Stimulated activated naive CD8-positive, alpha-beta T cell treated with anti-CD3 and anti-CD28 coated beads, Interleukin-15, Interleukin-2, amounts not matched to agents 100 ng/mL and 50 ng/mL, for 24 hours (primary cell): ENCODE measurements around the gene GRP.

Experiments
- H3K27ac Mint-ChIP-seq: one replicate; pipeline ENCODE4 v1.8.0; 2021; ENCODE audit warnings: mild to moderate bottlenecking, mixed read lengths
- H3K27me3 Mint-ChIP-seq: one replicate; pipeline ENCODE4 v1.8.0; 2021; ENCODE audit warnings: mixed read lengths
- H3K36me3 Mint-ChIP-seq: one replicate; pipeline ENCODE4 v1.8.0; 2021; ENCODE audit warnings: low read depth, mixed read lengths
- H3K4me1 Mint-ChIP-seq: one replicate; pipeline ENCODE4 v1.8.0; 2021; ENCODE audit warnings: low read depth, mixed read lengths
- H3K4me3 Mint-ChIP-seq: one replicate; pipeline ENCODE4 v1.8.0; 2021; ENCODE audit warnings: mild to moderate bottlenecking, mixed read lengths
- H3K9me3 Mint-ChIP-seq: one replicate; pipeline ENCODE4 v1.8.0; 2021; ENCODE audit warnings: mixed read lengths

The GRP gene

GRCh38 chr18:59219672-59220163 is at the start of gene GRP:
Gene GRP, plus strand, starts transcription at chr18:59220158. Its CDS starts 108 bp downstream, at chr18:59220266.
- Mint-ChIP-seq H3K4me3 (no peak within 1 kb of the TSS), H3K27ac (no peak within 1 kb of the TSS)

GRCh38 chr18:59172664-59173249 is 47.2 kb upstream of the GRP start:
- no peak overlapping the region for H3K4me3 Mint-ChIP-seq
- H3K36me3 Mint-ChIP-seq: peaks cover 9% of the 10 kb centered on the region
- H3K4me1 Mint-ChIP-seq: no peaks in the 10 kb centered on the region
- H3K27ac Mint-ChIP-seq: no peak overlapping the region
- peaks cover 37% of the 10 kb centered on the region for H3K9me3 Mint-ChIP-seq
- peaks cover 15% of the 10 kb centered on the region for H3K27me3 Mint-ChIP-seq

More at GRCh38 chr18:59219672-59220163, at the start of gene GRP:
- Mint-ChIP-seq H3K27me3 (peaks cover 77% of the 10 kb centered on the region), H3K36me3 (no peaks in the 10 kb centered on the region), H3K9me3 (no peaks in the 10 kb centered on the region), H3K4me1 (peaks cover 10% of the 10 kb centered on the region)

GRCh38 chr18:59177485-59177884 is 42.5 kb upstream of the GRP start:
- H3K36me3 Mint-ChIP-seq: peaks cover 9% of the 10 kb centered on the region
- H3K27ac Mint-ChIP-seq: no peak overlapping the region
- peaks cover 17% of the 10 kb centered on the region for H3K27me3 Mint-ChIP-seq
- peaks cover 25% of the 10 kb centered on the region for H3K9me3 Mint-ChIP-seq
- no peaks in the 10 kb centered on the region for H3K4me1 Mint-ChIP-seq
- no peak overlapping the region for H3K4me3 Mint-ChIP-seq

GRCh38 chr18:59180150-59180845 is 39.7 kb upstream of the GRP start:
- H3K36me3 Mint-ChIP-seq: no peaks in the 10 kb centered on the region
- peaks cover 22% of the 10 kb centered on the region for H3K27me3 Mint-ChIP-seq
- no peak overlapping the region for H3K27ac Mint-ChIP-seq
- no peaks in the 10 kb centered on the region for H3K4me1 Mint-ChIP-seq
- H3K4me3 Mint-ChIP-seq: no peak overlapping the region
- no peaks in the 10 kb centered on the region for H3K9me3 Mint-ChIP-seq

- Mint-ChIP-seq H3K4me3 (no peak overlapping the region), H3K9me3 (no peaks in the 10 kb centered on the region), H3K27me3 (peaks cover 18% of the 10 kb centered on the region), H3K4me1 (no peaks in the 10 kb centered on the region), H3K36me3 (no peaks in the 10 kb centered on the region), H3K27ac (no peak overlapping the region)
Observed at GRCh38 chr18:59182673-59183072, 37.3 kb upstream of the GRP start.

GRCh38 chr18:59189008-59189407 is 30.9 kb upstream of the GRP start:
- Mint-ChIP-seq H3K9me3 (no peaks in the 10 kb centered on the region), H3K27me3 (peaks cover 4% of the 10 kb centered on the region), H3K4me3 (no peak overlapping the region), H3K27ac (no peak overlapping the region), H3K4me1 (no peaks in the 10 kb centered on the region), H3K36me3 (no peaks in the 10 kb centered on the region)

- Mint-ChIP-seq H3K9me3 (no peaks in the 10 kb centered on the region), H3K36me3 (no peaks in the 10 kb centered on the region), H3K27ac (no peak overlapping the region), H3K4me3 (no peak overlapping the region), H3K27me3 (no peaks in the 10 kb centered on the region), H3K4me1 (no peaks in the 10 kb centered on the region)
Observed at GRCh38 chr18:59189746-59190145, 30.2 kb upstream of the GRP start.

- Mint-ChIP-seq H3K27ac (no peak overlapping the region), H3K4me1 (no peaks in the 10 kb centered on the region), H3K9me3 (no peaks in the 10 kb centered on the region), H3K27me3 (peaks cover 32% of the 10 kb centered on the region), H3K4me3 (no peak overlapping the region), H3K36me3 (no peaks in the 10 kb centered on the region)
Observed at GRCh38 chr18:59196161-59196725, 23.7 kb upstream of the GRP start.

- Mint-ChIP-seq H3K4me1 (no peaks in the 10 kb centered on the region), H3K27me3 (peaks cover 32% of the 10 kb centered on the region), H3K36me3 (no peaks in the 10 kb centered on the region), H3K27ac (no peak overlapping the region), H3K9me3 (no peaks in the 10 kb centered on the region), H3K4me3 (no peak overlapping the region)
Observed at GRCh38 chr18:59197636-59198035, 22.3 kb upstream of the GRP start.

GRCh38 chr18:59198215-59198614 is 21.7 kb upstream of the GRP start:
- Mint-ChIP-seq H3K9me3 (no peaks in the 10 kb centered on the region), H3K27ac (no peak overlapping the region), H3K4me3 (no peak overlapping the region), H3K36me3 (no peaks in the 10 kb centered on the region), H3K27me3 (peaks cover 33% of the 10 kb centered on the region), H3K4me1 (no peaks in the 10 kb centered on the region)

GRCh38 chr18:59200787-59201186 is 19.2 kb upstream of the GRP start:
- H3K27ac Mint-ChIP-seq: no peak overlapping the region
- H3K36me3 Mint-ChIP-seq: no peaks in the 10 kb centered on the region
- H3K4me1 Mint-ChIP-seq: no peaks in the 10 kb centered on the region
- H3K9me3 Mint-ChIP-seq: no peaks in the 10 kb centered on the region
- no peak overlapping the region for H3K4me3 Mint-ChIP-seq
- peaks cover 33% of the 10 kb centered on the region for H3K27me3 Mint-ChIP-seq

GRCh38 chr18:59202258-59202820 is 17.6 kb upstream of the GRP start:
- H3K4me3 Mint-ChIP-seq: no peak overlapping the region
- peaks cover 23% of the 10 kb centered on the region for H3K27me3 Mint-ChIP-seq
- H3K4me1 Mint-ChIP-seq: no peaks in the 10 kb centered on the region
- no peaks in the 10 kb centered on the region for H3K36me3 Mint-ChIP-seq
- H3K27ac Mint-ChIP-seq: no peak overlapping the region
- no peaks in the 10 kb centered on the region for H3K9me3 Mint-ChIP-seq

GRCh38 chr18:59207506-59207905 is 12.5 kb upstream of the GRP start:
- no peaks in the 10 kb centered on the region for H3K9me3 Mint-ChIP-seq

GRCh38 chr18:59208602-59209125 is 11.3 kb upstream of the GRP start:
- no peaks in the 10 kb centered on the region for H3K9me3 Mint-ChIP-seq
- no peak overlapping the region for H3K27ac Mint-ChIP-seq
- H3K36me3 Mint-ChIP-seq: no peaks in the 10 kb centered on the region
- no peak overlapping the region for H3K4me3 Mint-ChIP-seq
- H3K27me3 Mint-ChIP-seq: peaks cover 17% of the 10 kb centered on the region
- H3K4me1 Mint-ChIP-seq: no peaks in the 10 kb centered on the region

More at GRCh38 chr18:59207506-59207905, 12.5 kb upstream of the GRP start:
- no peak overlapping the region for H3K27ac Mint-ChIP-seq
- H3K4me1 Mint-ChIP-seq: no peaks in the 10 kb centered on the region
- H3K4me3 Mint-ChIP-seq: no peak overlapping the region
- H3K36me3 Mint-ChIP-seq: no peaks in the 10 kb centered on the region
- peaks cover 22% of the 10 kb centered on the region for H3K27me3 Mint-ChIP-seq

GRCh38 chr18:59210299-59210698 is 9.7 kb upstream of the GRP start:
- no peaks in the 10 kb centered on the region for H3K9me3 Mint-ChIP-seq
- H3K27ac Mint-ChIP-seq: no peak overlapping the region
- H3K27me3 Mint-ChIP-seq: peaks cover 31% of the 10 kb centered on the region
- no peaks in the 10 kb centered on the region for H3K4me1 Mint-ChIP-seq
- no peak overlapping the region for H3K4me3 Mint-ChIP-seq
- H3K36me3 Mint-ChIP-seq: no peaks in the 10 kb centered on the region
